Endothelial cell of umbilical vein (primary cell): ENCODE results near the gene ARHGAP9.

Experiments
- CTCF ChIP-seq, 2 donors: IDR thresholded peaks; 1 replicate in 1 of 2; 2 replicates in 1 of 2; pipeline ENCODE4 v1.5.1; 2011; ENCODE audit warnings: low read length in 2 of 2, mild to moderate bottlenecking in 2 of 2, moderate library complexity in 2 of 2, control low read depth in 1 of 2, inconsistent platforms in 1 of 2, low read depth in 1 of 2; ENCODE audit not compliant: insufficient read depth in 1 of 2; ENCODE audit errors: extremely low read depth in 1 of 2
- EZH2 ChIP-seq: IDR thresholded peaks from 2 replicates; pipeline ENCODE4 v1.6.1; 2012; ENCODE audit warnings: borderline replicate concordance, low read depth, mild to moderate bottlenecking, moderate library complexity, low read length, inconsistent platforms; ENCODE audit not compliant: severe bottlenecking
- FOS ChIP-seq: IDR thresholded peaks from 2 replicates; pipeline ENCODE4 v1.6.1; 2011; ENCODE audit warnings: mild to moderate bottlenecking, low read length, moderate library complexity, borderline replicate concordance; ENCODE audit not compliant: insufficient read depth
- GATA2 ChIP-seq: IDR thresholded peaks from 2 replicates; pipeline ENCODE4 v1.7.0; 2011; ENCODE audit warnings: low read depth, mild to moderate bottlenecking, moderate library complexity, mixed read lengths, low read length; ENCODE audit not compliant: insufficient read length, insufficient read depth
- JUN ChIP-seq: IDR thresholded peaks from 2 replicates; pipeline ENCODE4 v1.6.1; 2011; ENCODE audit warnings: borderline replicate concordance, low read depth; ENCODE audit not compliant: insufficient read length, insufficient read depth
- MAX ChIP-seq: IDR thresholded peaks from 2 replicates; pipeline ENCODE4 v1.6.1; 2011; ENCODE audit not compliant: insufficient read depth, insufficient read length
- MYC ChIP-seq: IDR thresholded peaks from one replicate; pipeline ENCODE4 v1.6.1; 2011; ENCODE audit warnings: mild to moderate bottlenecking, low read depth, low read length
- POLR2A ChIP-seq: IDR thresholded peaks from 2 replicates; pipeline ENCODE4 v1.6.1; 2012; ENCODE audit warnings: low read depth, mild to moderate bottlenecking, control low read depth, low read length
- POLR2AphosphoS5 ChIP-seq: IDR thresholded peaks from 2 replicates; pipeline ENCODE4 v1.6.1; 2012; ENCODE audit warnings: low read depth, mild to moderate bottlenecking, control low read depth, low read length, moderate library complexity; ENCODE audit not compliant: insufficient read depth

DNA sequence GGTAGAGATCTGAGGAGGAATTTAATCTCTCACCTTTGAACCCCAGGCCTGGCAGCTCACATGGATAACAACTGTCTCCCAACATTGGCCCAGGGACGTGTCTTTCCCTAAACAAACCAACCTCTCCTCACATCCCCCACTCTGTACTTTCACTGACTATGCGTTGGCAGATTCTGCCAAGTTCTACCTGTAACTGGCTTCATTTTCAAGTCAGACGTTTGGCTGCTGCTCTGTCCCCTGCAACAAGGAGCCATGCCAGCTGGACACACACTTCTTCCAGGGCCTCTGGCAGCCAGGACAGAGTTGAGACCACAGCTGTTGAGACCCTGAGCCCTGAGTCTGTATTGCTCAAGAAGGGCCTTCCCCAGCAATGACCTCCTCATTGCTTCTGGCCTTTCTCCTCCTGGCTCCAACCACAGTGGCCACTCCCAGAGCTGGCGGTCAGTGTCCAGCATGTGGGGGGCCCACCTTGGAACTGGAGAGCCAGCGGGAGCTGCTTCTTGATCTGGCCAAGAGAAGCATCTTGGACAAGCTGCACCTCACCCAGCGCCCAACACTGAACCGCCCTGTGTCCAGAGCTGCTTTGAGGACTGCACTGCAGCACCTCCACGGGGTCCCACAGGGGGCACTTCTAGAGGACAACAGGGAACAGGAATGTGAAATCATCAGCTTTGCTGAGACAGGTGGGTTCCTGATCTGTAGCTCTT lies 45.0 kb downstream of the ARHGAP9 start, which contains the start of gene INHBC:
- TF ChIP-seq POLR2A (no peak), CTCF (IDR thresholded peaks at IDR 0.05; ENCODE audit: extremely low read depth in 1 of 2, insufficient read depth in 1 of 2, low read depth in 1 of 2, low read length in 2 of 2) (no peak), MAX (no peak), JUN (no peak), GATA2 (no peak), EZH2 (no peak), POLR2AphosphoS5 (no peak), MYC (no peak), FOS (no peak)
